BJ (cell line): ENCODE results near the gene ANKLE2. TPM values are rescaled to one million over a fixed set of nuclear protein-coding genes. Genes with fewer than 3 reads are reported as not detected.
"Not testable (repeated sequence)": the region's sequence is repeated elsewhere in the genome, so short reads cannot be mapped to it uniquely, and the experiment has no call there.

ENCODE experiments used
- CTCF ChIA-PET: fragments of 350-600 bp; formaldehyde crosslinking; extraction: SDS; loops from one replicate; lab custom pipeline; 2021; ENCODE audit warnings: antibody characterized with exemption, inconsistent platforms; lab: Yijun Ruan, JAX
- POLR2A ChIA-PET: fragments of 300-600 bp; sonication (Branson Sonifier 250); formaldehyde crosslinking; extraction: SDS; loops from one replicate; lab custom pipeline; 2021; ENCODE audit warnings: antibody characterized with exemption; lab: Charles Lee
- DNase-seq: peaks from one replicate; pipeline ENCODE4 v3.0.0-alpha.2; 2011; ENCODE audit warnings: low read depth
- H3K27me3 ChIP-seq: 2 replicates; pipeline ENCODE4 v1.6.0; 2011; ENCODE audit warnings: low read length; ENCODE audit not compliant: control insufficient read depth, insufficient read depth
- H3K36me3 ChIP-seq: 2 replicates; pipeline ENCODE4 v1.5.1; 2011; ENCODE audit warnings: low read length; ENCODE audit not compliant: control insufficient read depth, insufficient read depth
- H3K4me3 ChIP-seq: 2 replicates; pipeline ENCODE4 v1.5.1; 2011; ENCODE audit warnings: low read depth, mild to moderate bottlenecking, control low read depth, low read length
- CTCF ChIP-seq: IDR thresholded peaks from 2 replicates; pipeline ENCODE4 v1.5.1; 2011; ENCODE audit warnings: low read depth, mild to moderate bottlenecking, control low read depth, inconsistent platforms, low read length, moderate library complexity; ENCODE audit not compliant: insufficient read depth
- polyA plus RNA-seq: library from polyadenylated mRNA; depleted of rRNA; stranded (reverse); fragments of >200 nt; gene quantifications from 2 replicates; pipeline ENCODE4 v1.2.3, GENCODE V29; 2011

The ANKLE2 gene
- polyA plus RNA-seq, 1 experiment = 119 TPM

- no peak for TF ChIP-seq CTCF
- Histone ChIP-seq H3K27me3 (no peaks in the 10 kb centered on the region), H3K36me3 (peaks cover 6% of the 10 kb centered on the region), H3K4me3 (no peak overlapping the region)
- DNase-seq = no peak
- CTCF ChIA-PET = no interaction called here
- POLR2A ChIA-PET = no interaction called here
Observed at GRCh38 chr12:132702640-132703039, 59.0 kb downstream of the ANKLE2 start.

- H3K36me3 ChIP-seq = peaks cover 6% of the 10 kb centered on the region
- POLR2A ChIA-PET = no interaction called here
Observed at GRCh38 chr12:132700212-132700822, 61.3 kb downstream of the ANKLE2 start.

GRCh38 chr12:132698341-132698740, 63.3 kb downstream of the ANKLE2 start:
- no peak for TF ChIP-seq CTCF
- peaks cover 6% of the 10 kb centered on the region for H3K36me3 ChIP-seq
- ChIA-PET POLR2A (no interaction called here), CTCF (no interaction called here)
- H3K27me3 ChIP-seq = no peaks in the 10 kb centered on the region
- no peak overlapping the region for H3K4me3 ChIP-seq
- no peak for DNase-seq

More at GRCh38 chr12:132700212-132700822, 61.3 kb downstream of the ANKLE2 start:
- TF ChIP-seq CTCF = no peak
- CTCF ChIA-PET = no interaction called here
- no peak overlapping the region for H3K4me3 ChIP-seq
- H3K27me3 ChIP-seq = no peaks in the 10 kb centered on the region
- peak; percentile 8 for DNase-seq

GRCh38 chr12:132695431-132695830, 66.2 kb downstream of the ANKLE2 start:
- no peak overlapping the region for H3K4me3 ChIP-seq
- POLR2A ChIA-PET = no interaction called here

GRCh38 chr12:132694888-132695287, 66.7 kb downstream of the ANKLE2 start:
- H3K27me3 ChIP-seq, POLR2A ChIA-PET, DNase-seq, H3K36me3 ChIP-seq, H3K4me3 ChIP-seq: not testable (repeated sequence)
- CTCF ChIA-PET = interaction anchor here (0.6 kb wide), 1 partner anchor 881 kb away, joined by 3 read pairs; no protein-coding TSS in a partner anchor

More at GRCh38 chr12:132695431-132695830, 66.2 kb downstream of the ANKLE2 start:
- DNase-seq = no peak
- TF ChIP-seq CTCF = no peak
- no peaks in the 10 kb centered on the region; the same call in 1 of the 2 replicates for H3K36me3 ChIP-seq
- CTCF ChIA-PET = no interaction called here
- no peaks in the 10 kb centered on the region for H3K27me3 ChIP-seq

GRCh38 chr12:132692030-132692429, 69.6 kb downstream of the ANKLE2 start:
- CTCF ChIA-PET, H3K4me3 ChIP-seq, DNase-seq, H3K27me3 ChIP-seq, POLR2A ChIA-PET, H3K36me3 ChIP-seq: not testable (repeated sequence)
